Measurements from ENCODE around the gene SEMA3F.

The SEMA3F gene

GRCh38 chr3:50155891-50156290 lies 767 bp downstream of the SEMA3F start:
- no peak for DNase-seq (ENCODE audit: low read depth)

DNA sequence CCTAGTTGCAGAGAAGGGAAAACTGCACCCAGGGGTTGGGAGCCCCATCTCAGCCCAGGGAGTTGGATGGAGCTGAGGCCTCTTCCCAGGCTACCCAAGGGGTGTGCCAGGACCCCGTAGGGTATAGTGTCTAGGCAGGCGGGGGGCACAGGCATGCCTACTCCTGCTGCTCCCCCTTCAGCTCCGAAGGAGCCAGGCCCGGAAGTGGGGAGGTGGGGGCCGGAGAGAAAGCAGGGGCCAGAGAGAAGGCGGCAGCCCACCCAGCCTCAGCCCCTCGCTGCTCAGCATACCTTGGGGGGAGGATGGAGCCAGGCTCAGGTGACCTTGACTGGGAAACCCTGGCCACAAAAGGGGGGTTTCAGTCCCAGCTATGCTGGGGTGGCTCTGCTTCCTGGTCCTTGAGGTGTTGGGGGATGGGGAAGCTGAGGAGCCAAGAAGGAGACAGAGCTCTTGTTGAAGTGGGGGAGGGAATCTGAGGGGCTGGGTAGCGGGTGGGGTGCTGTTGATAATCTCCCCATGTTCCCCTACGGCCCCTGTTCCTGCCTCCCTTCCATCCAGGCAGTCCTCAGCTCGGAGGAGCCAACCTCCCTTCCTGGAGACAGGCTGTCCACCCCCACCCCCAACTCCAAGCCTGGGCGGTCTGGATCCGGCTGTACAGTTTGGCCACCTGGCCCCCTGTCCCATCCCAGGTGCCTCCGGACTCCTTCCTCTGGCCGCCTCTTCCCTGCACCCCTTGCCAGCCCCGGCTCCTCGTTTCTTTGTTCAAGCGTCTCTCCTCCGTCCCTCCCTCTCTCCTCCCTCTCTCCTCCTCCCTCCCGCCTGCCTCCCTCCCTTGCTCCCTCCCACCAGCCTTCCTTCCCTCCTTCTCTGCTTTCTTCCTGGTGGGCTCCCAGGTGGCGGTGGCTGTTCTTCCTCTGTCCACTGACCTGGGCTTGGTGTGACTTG lies 1.7 kb downstream of the SEMA3F start:
- DNase-seq (ENCODE audit: low read depth): no peak

DNA sequence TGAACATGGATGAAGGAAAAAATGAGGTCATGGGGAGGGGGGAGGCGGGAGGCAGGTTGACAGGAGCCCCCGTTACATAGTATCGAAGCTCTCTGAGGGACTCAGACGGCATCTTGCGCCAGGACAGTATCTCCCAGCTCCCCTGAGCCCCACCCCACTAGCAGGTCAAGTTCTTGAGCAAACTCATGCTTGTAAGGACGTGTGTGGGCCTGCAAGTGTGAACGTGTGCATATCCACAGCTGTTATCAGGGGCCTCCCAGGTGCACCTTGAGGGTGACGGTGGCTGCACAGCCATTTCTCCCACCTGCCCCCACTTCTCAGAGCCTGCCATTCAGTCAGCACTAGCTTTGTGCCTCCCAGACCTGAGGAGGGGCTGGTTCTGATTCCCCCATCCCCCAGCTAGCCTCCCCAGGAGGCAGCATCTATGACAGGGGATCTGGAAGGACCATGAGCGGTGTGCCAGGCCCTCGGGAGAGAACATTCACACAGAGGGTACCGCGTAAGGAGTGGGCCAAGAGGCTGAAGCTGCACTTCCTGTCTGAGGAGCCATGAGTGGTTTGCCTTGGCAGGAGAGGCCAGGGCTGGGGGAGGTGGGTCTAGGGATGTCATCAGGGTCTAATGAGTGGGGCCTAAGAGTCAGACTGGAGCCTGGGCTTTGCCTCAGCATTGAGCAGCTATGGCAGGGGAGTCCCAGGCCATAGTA lies 2.9 kb downstream of the SEMA3F start:
- DNase-seq (ENCODE audit: low read depth): no peak

- no peak for DNase-seq (ENCODE audit: low read depth)
Measured at GRCh38 chr3:50158530-50159146, 3.5 kb downstream of the SEMA3F start.

DNA sequence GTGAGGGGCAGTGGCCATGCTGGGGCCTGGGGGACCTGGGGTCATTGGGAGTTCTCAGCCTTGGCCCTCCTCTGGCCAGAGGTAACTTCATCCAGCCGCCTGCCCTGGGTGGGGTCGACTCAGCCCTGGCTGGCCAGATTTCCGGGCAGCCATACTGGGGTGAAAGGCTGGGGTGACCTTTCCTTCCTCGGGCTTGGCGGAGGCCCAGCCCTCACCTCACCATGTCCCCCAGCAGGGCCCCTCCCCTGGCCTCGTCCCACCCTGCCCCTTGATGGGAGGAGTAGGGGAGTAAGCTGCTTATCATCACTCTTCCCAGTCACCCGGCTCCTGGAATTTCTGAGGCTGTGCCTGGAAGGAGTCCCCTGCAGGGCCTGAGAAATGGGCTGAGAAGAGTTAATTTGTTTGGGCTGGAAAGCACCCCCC lies 5.4 kb downstream of the SEMA3F start:
- DNase-seq (ENCODE audit: low read depth): no peak

DNA sequence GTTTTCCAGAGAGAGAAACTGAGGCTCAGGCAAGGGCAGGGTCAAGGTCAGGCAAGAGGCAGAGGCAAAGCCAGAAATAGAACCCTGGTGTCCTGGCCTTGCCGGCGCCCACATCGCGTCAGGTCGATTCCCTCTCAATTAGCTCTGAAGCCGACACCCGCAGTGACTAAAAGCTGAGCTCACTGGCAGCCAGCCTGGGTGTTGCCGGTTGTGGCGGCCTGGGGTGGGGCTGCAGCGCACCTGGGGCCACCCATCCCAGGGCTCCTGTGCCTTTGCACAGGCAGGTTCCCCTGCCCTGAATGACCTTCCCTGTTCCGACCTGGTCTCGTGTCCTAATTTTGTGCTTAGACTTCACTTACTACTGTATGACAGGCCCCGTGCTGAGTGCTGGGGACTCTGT lies 6.2 kb downstream of the SEMA3F start:
- no peak for DNase-seq (ENCODE audit: low read depth)

DNA sequence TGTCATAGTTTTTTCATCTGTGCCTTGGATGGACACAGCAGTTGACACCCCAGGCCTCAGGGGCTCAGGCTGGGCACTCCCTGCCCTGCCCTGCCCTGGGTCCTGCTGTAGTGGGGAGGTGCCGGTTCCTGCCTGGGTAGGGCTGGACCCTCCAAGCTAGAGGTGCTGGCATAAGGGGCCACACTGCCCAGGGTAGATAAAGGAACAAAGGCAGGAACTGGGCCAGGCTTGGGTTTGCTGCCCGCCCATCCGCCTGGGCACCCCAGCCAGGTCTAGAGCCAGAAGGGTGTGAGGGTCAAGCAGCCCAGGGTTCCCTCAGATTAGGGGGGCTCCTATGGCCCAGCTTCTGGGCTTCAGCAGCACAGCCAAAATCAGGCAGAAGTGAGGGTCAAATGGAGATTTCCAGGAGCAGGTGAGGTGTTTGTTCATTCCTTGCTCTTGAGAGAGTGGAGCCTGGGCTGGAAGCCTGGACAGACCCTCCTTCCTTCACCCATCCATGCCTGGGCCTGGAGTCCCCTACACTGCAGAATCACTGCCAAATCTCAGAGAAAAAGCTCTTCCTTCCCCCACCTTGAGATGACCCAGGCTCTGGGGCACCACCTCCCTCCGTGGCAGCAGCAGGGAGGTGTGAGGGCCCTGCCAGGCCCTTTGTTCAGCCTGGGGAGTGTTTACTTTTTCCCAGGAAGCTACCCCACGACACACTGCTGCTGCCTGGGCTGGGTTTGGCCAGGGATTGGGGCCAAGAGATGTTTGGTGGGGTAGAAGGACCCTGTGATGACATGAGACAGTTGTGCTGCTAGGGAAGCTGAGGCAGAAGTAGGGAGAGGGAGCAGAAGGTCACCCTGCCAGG lies 7.1 kb downstream of the SEMA3F start:
- no peak for DNase-seq (ENCODE audit: low read depth)

DNA sequence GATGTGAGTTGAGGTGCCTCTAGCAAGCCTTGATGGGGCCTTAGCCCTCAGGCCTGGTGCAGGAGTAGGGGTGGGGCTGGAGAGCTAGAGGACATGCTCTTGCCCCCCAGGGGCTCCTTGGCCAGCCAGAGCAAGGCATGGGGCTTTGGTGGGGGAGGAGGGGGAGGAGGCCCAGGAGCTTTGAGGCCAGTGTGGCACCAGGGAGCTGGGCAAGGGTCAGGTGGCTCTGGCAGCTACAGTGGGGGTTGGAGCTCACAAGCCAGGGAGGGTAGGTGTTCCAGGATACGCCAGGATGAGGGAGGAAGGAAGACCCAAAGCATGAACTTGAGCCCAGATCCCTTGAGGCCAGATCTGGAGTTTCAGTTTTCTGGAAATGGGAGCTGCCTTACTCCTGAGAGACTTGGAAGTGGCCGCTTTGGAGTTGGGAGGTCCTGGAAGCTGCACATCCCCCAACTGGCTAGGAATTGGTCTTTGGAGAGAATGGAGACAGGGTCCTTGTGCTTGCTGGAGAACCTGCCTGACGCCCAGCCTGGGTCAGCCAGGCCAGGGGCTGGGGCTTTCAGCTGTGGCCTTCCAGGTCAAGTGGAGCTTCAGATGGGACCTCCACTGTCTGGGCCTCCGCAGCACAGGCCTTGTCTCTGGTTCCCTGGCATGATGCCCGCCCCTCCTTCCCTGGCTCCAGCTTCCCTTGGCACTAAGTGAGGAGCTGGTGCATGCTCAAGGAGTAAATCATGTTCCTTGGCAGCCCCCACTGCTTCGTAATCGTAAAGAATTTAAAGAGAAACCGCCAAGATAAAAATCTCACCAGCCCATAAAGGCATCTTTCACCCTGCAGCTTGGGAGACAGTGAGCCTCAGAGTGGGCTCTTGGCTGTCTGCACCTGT lies 8.7 kb downstream of the SEMA3F start:
- peak; percentile 96 for DNase-seq (ENCODE audit: low read depth)

DNA sequence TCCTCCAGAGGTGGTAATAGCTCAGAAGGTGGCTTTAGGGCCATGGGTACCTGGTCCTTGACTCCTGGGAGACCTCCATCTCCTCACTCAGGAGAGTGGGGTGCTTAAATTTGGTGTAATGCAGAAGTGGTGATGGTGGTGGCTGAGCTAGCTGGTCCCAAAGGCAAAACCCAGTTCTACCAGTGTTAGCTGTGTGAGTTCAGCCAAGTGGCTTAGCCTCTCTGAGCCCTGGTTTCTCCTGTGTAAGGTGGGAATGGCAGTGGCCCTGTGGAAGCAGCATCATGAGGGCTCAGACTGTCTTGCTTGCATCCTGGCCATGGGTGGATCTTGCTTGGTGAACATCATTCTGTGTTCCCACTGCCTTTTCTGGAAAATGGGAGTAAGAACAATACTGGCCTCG lies 9.4 kb downstream of the SEMA3F start:
- no peak for DNase-seq (ENCODE audit: low read depth)

GRCh38 chr3:50164984-50165909 lies 10.1 kb downstream of the SEMA3F start:
- peak; percentile 73 for DNase-seq (ENCODE audit: low read depth)

- peak; percentile 47 for DNase-seq (ENCODE audit: low read depth)
Measured at GRCh38 chr3:50165910-50166538, 10.9 kb downstream of the SEMA3F start.

GRCh38 chr3:50166620-50167019 lies 11.5 kb downstream of the SEMA3F start:
- DNase-seq (ENCODE audit: low read depth): no peak

GRCh38 chr3:50167069-50167840 lies 12.1 kb downstream of the SEMA3F start:
- DNase-seq (ENCODE audit: low read depth): no peak

- DNase-seq (ENCODE audit: low read depth): no peak
Measured at GRCh38 chr3:50167841-50168209, 12.7 kb downstream of the SEMA3F start.

GRCh38 chr3:50168388-50168787 lies 13.3 kb downstream of the SEMA3F start:
- DNase-seq (ENCODE audit: low read depth): no peak

GRCh38 chr3:50168791-50169190 lies 13.7 kb downstream of the SEMA3F start:
- DNase-seq (ENCODE audit: low read depth): no peak

GRCh38 chr3:50169232-50169832 lies 14.2 kb downstream of the SEMA3F start:
- no peak for DNase-seq (ENCODE audit: low read depth)

DNA sequence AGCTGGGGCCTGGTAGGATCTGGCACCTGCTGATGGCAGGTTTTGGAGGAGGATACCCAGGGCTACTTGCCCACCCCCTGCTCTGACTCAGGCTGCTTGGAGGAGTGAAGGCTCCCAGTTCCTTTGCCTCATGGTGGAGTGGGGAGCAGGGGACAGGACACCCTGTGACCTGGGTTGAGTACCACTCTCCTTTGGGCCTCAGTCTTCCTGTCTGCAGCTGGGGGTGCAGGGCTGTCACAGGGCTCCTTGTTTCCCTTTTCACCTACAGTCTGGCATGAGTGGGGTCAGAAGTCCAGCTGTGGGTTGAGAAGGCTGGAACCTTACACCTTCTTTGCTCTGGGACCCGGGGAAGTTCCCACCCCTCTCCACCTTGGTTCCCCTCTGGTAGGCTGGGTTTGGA lies 14.7 kb downstream of the SEMA3F start:
- DNase-seq (ENCODE audit: low read depth): no peak

All from fibroblast of the conjunctiva (primary cell).